ENCODE measurements around the gene CHST12.
"Not testable (repeated sequence)": the region's sequence is repeated elsewhere in the genome, so short reads cannot be mapped to it uniquely, and the experiment has no call there.

CHST12 gene

GRCh38 chr7:2374830-2375728 is 28.3 kb upstream of the CHST12 start:
- ChIA-PET CTCF (interaction anchor here (1.4 to 1.6 kb wide), 2 partner anchors 10 kb away, joined by 4 to 8 read pairs; no protein-coding TSS in a partner anchor), POLR2A (interaction anchor here (0.6 kb wide), 1 partner anchor 10 kb away, joined by 5 read pairs; no protein-coding TSS in a partner anchor)
- no peak for DNase-seq (ENCODE audit: low read depth, low spot score)
- no peak for TF ChIP-seq CTCF (IDR thresholded peaks at IDR 0.05; ENCODE audit: insufficient read depth, low read length, missing control alignments)
- no peak overlapping the region for H3K4me3 ChIP-seq (ENCODE audit: low read depth, low read length)

- TF ChIP-seq CTCF (IDR thresholded peaks at IDR 0.05; ENCODE audit: insufficient read depth, low read length, missing control alignments) = no peak
- no peak overlapping the region for H3K4me3 ChIP-seq (ENCODE audit: low read depth, low read length)
- ChIA-PET CTCF (interaction anchor here (1.4 kb wide), 1 partner anchor 12 kb away, joined by 4 read pairs; no protein-coding TSS in a partner anchor), POLR2A (no interaction called here)
- DNase-seq (ENCODE audit: low read depth, low spot score) = no peak
Measured at GRCh38 chr7:2376351-2377154, 26.9 kb upstream of the CHST12 start.

- CTCF ChIA-PET; H3K4me3 ChIP-seq (ENCODE audit: low read depth, low read length); POLR2A ChIA-PET: not testable (repeated sequence)
Measured at GRCh38 chr7:2377492-2377891, 25.9 kb upstream of the CHST12 start.

DNA sequence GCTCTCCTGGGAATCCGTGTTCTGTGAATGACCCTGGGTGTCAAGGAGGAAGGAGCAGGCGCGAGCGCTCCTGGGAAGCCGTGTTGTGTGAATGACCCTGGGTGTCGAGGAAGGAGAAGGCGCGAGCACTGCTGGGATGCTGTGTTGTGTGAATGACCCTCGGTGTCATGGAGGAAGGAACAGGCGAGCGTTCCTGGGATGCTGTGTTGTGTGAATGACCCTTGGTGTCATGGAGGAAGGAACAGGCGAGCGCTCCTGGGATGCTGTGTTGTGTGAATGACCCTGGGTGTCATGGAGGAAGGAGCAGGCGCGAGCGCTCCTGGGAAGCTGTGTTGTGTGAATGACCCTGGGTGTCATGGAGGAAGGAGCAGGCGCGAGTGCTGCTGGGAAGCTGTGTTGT is 25.3 kb upstream of the CHST12 start:
- DNase-seq (ENCODE audit: low read depth, low spot score); POLR2A ChIA-PET; H3K4me3 ChIP-seq (ENCODE audit: low read depth, low read length): not testable (repeated sequence)
- CTCF ChIA-PET = interaction anchor here (0.9 to 1.0 kb wide), 2 partner anchors 9 to 13 kb away, joined by 4 read pairs; no protein-coding TSS in a partner anchor

More at GRCh38 chr7:2377492-2377891, 25.9 kb upstream of the CHST12 start:
- DNase-seq (ENCODE audit: low read depth, low spot score) = not testable (repeated sequence)

DNA sequence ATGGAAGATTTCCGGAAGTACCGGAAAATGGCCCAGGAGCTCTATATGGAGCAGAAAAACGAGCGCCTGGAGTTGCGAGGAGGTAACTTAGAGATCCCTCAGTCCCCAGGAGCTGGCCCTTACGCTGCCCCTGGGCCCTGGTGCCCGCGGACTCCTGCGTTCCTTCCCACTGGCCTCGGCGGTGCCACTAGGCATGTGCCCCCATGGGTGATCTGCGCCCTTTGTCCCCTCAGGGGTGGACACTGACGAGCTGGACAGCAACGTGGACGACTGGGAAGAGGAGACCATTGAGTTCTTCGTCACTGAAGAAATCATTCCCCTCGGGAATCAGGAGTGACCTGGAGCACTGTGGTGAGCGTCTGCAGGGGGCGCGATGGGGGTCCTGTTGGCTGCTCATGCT is 24.2 kb upstream of the CHST12 start:
- CTCF ChIA-PET = interaction anchor here (0.9 to 1.0 kb wide), 2 partner anchors 8 to 91 kb away, joined by 4 read pairs; no protein-coding TSS in a partner anchor
- H3K4me3 ChIP-seq (ENCODE audit: low read depth, low read length) = no peak overlapping the region
- DNase-seq (ENCODE audit: low read depth, low spot score) = no peak

GRCh38 chr7:2379821-2380450 is 23.5 kb upstream of the CHST12 start:
- no peak for DNase-seq (ENCODE audit: low read depth, low spot score)
- H3K4me3 ChIP-seq (ENCODE audit: low read depth, low read length) = no peak overlapping the region
- ChIA-PET POLR2A (no interaction called here), CTCF (no interaction called here)
- TF ChIP-seq CTCF (IDR thresholded peaks at IDR 0.05; ENCODE audit: insufficient read depth, low read length, missing control alignments) = no peak

More for the DNA sequence above, 24.2 kb upstream of the CHST12 start:
- POLR2A ChIA-PET = no interaction called here
- no peak for TF ChIP-seq CTCF (IDR thresholded peaks at IDR 0.05; ENCODE audit: insufficient read depth, low read length, missing control alignments)

- POLR2A ChIA-PET = no interaction called here
- no peak for DNase-seq (ENCODE audit: low read depth, low spot score)
- TF ChIP-seq CTCF (IDR thresholded peaks at IDR 0.05; ENCODE audit: insufficient read depth, low read length, missing control alignments) = no peak
- H3K4me3 ChIP-seq (ENCODE audit: low read depth, low read length) = no peak overlapping the region
- CTCF ChIA-PET = no interaction called here
Measured at GRCh38 chr7:2380461-2380860, 22.9 kb upstream of the CHST12 start.

Data from AG04449 (cell line).